GM12878 (cell line): Measurements from ENCODE around the gene KIZ. TPM values are rescaled to one million over a fixed set of nuclear protein-coding genes. Genes with fewer than 3 reads are reported as not detected.

ENCODE experiments used
- ATAC-seq: fragments of 200-7000 bp; cut with Tn5 transposase; 3 replicates; pipeline ENCODE4 v1.9.1; 2020; ENCODE audit warnings: mild to moderate bottlenecking, moderate library complexity
- BruUV-seq: library from RNA; stranded (reverse); fragments of 400-500 nt; replicated peaks from 2 replicates; lab custom pipeline; 2021; lab: Mats Ljungman, UMichigan
- CTCF ChIA-PET: fragments of 300-600 bp; sonication (Branson Sonifier 250); formaldehyde crosslinking; extraction: SDS; loops from one replicate; lab custom pipeline; 2021; ENCODE audit warnings: inconsistent platforms; lab: Yijun Ruan, JAX
- POLR2A ChIA-PET: fragments of 350-600 bp; formaldehyde crosslinking; extraction: SDS; loops from one replicate; lab custom pipeline; 2021; ENCODE audit warnings: inconsistent platforms; lab: Charles Lee
- RAD21 ChIA-PET: fragments of 300-600 bp; sonication (Branson Sonifier 250); formaldehyde crosslinking; loops from one replicate; lab custom pipeline; 2023; ENCODE audit warnings: antibody characterized with exemption; ENCODE audit not compliant: unreplicated experiment; lab: Charles Lee
- SMC1A ChIA-PET: fragments of 300-600 bp; sonication (Branson Sonifier 250); formaldehyde crosslinking; loops from one replicate; lab custom pipeline; 2023; ENCODE audit not compliant: unreplicated experiment, uncharacterized antibody; lab: Charles Lee
- DNase-seq: peaks from one replicate; pipeline ENCODE4 v3.0.0-alpha.2; 2011; ENCODE audit warnings: low read depth, low spot score
- FAIRE-seq: peaks from 3 replicates; lab custom pipeline; 2011; peaks lifted over from hg19 to GRCh38; lab: Jason Lieb, UNC
- H2AFZ ChIP-seq: 2 replicates; pipeline ENCODE4 v1.6.0; 2011; ENCODE audit warnings: low read depth, low read length, control low read depth; ENCODE audit not compliant: control insufficient read depth
- H3K27ac ChIP-seq: 2 replicates; pipeline ENCODE4 v1.5.1; 2011; ENCODE audit warnings: control low read depth; ENCODE audit not compliant: control insufficient read depth, insufficient read depth
- H3K27me3 ChIP-seq, 2 experiments: replicated peaks in 1 of 2; 2 replicates each; pipeline versions ENCODE4 v1.6.0 to v1.6.1; 2011; ENCODE audit warnings: low read length in 1 of 2; ENCODE audit not compliant: control insufficient read depth in 2 of 2, insufficient read depth in 2 of 2
- H3K36me3 ChIP-seq, 2 experiments: 2 replicates each; pipeline ENCODE4 v1.5.1; 2011; ENCODE audit warnings: low read length in 1 of 2; ENCODE audit not compliant: control insufficient read depth in 2 of 2, insufficient read depth in 2 of 2
- H3K4me1 ChIP-seq: 2 replicates; pipeline ENCODE4 v1.6.1; 2011; ENCODE audit warnings: mild to moderate bottlenecking, low read length, moderate library complexity, mixed read lengths; ENCODE audit not compliant: control insufficient read depth, insufficient read depth
- H3K4me2 ChIP-seq: 2 replicates; pipeline ENCODE4 v1.6.0; 2011; ENCODE audit warnings: control low read depth; ENCODE audit not compliant: control insufficient read depth, insufficient read depth
- H3K4me3 ChIP-seq: fragments of 200-600 bp; sonication (generic); 2 replicates; pipeline ENCODE4 v1.5.1; 2016
- H3K79me2 ChIP-seq: 2 replicates; pipeline ENCODE4 v1.6.0; 2011; ENCODE audit warnings: low read length; ENCODE audit not compliant: control insufficient read depth, insufficient read depth
- H3K9ac ChIP-seq: 2 replicates; pipeline ENCODE4 v1.8.0; 2011; ENCODE audit warnings: low read length, control low read depth, mixed read lengths; ENCODE audit not compliant: control insufficient read depth, insufficient read depth
- H3K9me3 ChIP-seq: replicated peaks from 3 replicates; pipeline ENCODE4 v1.5.1; 2011; ENCODE audit warnings: mild to moderate bottlenecking, low read length; ENCODE audit not compliant: control insufficient read depth, insufficient read depth
- H4K20me1 ChIP-seq: 2 replicates; pipeline ENCODE4 v1.6.0; 2011; ENCODE audit not compliant: control insufficient read depth, insufficient read depth
- HCFC1 ChIP-seq: fragments of 150-350 bp; IDR thresholded peaks from 2 replicates; pipeline ENCODE4 v1.6.1; 2014; ENCODE audit warnings: low read length
- MEF2A ChIP-seq: IDR thresholded peaks from 2 replicates; pipeline ENCODE4 v1.6.1; 2011; ENCODE audit warnings: low read depth, mild to moderate bottlenecking, low read length, moderate library complexity; ENCODE audit not compliant: insufficient read depth
- MTA2 ChIP-seq: fragments of 450-650 bp; IDR thresholded peaks from 2 replicates; pipeline ENCODE4 v1.6.1; 2016; ENCODE audit warnings: low read depth, mild to moderate bottlenecking, moderate library complexity
- MYB ChIP-seq: fragments of 150-350 bp; IDR thresholded peaks from 2 replicates; pipeline ENCODE4 v1.6.1; 2014; ENCODE audit warnings: mild to moderate bottlenecking, low read depth, low read length, borderline replicate concordance
- NFXL1 ChIP-seq: fragments of 450-650 bp; IDR thresholded peaks from 2 replicates; pipeline ENCODE4 v1.6.1; 2017; ENCODE audit warnings: antibody characterized with exemption, mild to moderate bottlenecking, borderline replicate concordance
- NR2C1 ChIP-seq: fragments of 450-650 bp; IDR thresholded peaks from 2 replicates; pipeline ENCODE4 v1.6.1; 2017; ENCODE audit warnings: antibody characterized with exemption, mild to moderate bottlenecking, moderate library complexity
- ZNF207 ChIP-seq: fragments of 450-650 bp; IDR thresholded peaks from 2 replicates; pipeline ENCODE4 v1.6.1; 2014; ENCODE audit warnings: antibody characterized with exemption, mild to moderate bottlenecking, borderline replicate concordance
- ZNF592 ChIP-seq: fragments of 450-650 bp; IDR thresholded peaks from 2 replicates; pipeline ENCODE4 v1.6.1; 2017; ENCODE audit warnings: mild to moderate bottlenecking, moderate library complexity
- ZNF622 ChIP-seq: fragments of 450-650 bp; IDR thresholded peaks from 2 replicates; pipeline ENCODE4 v1.6.1; 2017; ENCODE audit warnings: mild to moderate bottlenecking, inconsistent platforms
- ZZZ3 ChIP-seq: IDR thresholded peaks from 2 replicates; pipeline ENCODE4 v1.6.1; 2011; ENCODE audit warnings: low read depth; ENCODE audit not compliant: control insufficient read depth, insufficient read length
- WGBS: methylation state at CpG from one replicate; pipeline ENCODE4 v1.1.6; 2016; ENCODE audit warnings: low lambda C conversion rate; ENCODE audit not compliant: insufficient replicate concordance, insufficient coverage; ENCODE audit errors: missing lambda C conversion rate; 5-methylcytosine and 5-hydroxymethylcytosine counted together
- in situ Hi-C: fragments of 300-500 bp; cut with MboI; formaldehyde crosslinking; loops from 9 replicates; pipeline ENCODE4 v1.14.3; 2018; ENCODE audit warnings: mixed read lengths
- intact Hi-C: fragments of 100-400 bp; cut with micrococcal nuclease; formaldehyde crosslinking; loops from one replicate; pipeline ENCODE4 v1.14.2; 2022; ENCODE audit not compliant: unreplicated experiment
- polyA plus RNA-seq, 11 experiments: library from polyadenylated mRNA; depleted of rRNA in 4 of 11; unstranded in 6 of 11; stranded (reverse) in 5 of 11; fragments of >200 nt; fragmentation: Nextera tagmentation in 4 of 11; fragmentation: Illumina TruSeq in 1 of 11; extraction: Ambion mirVana in 4 of 11; extraction: Trizol in 1 of 11; gene quantifications; 1 replicate in 1 of 11; 2 replicates in 10 of 11; pipeline versions ENCODE4 v1.2.1 to v1.2.3, GENCODE V29; 2011 to 2016; ENCODE audit warnings: inconsistent platforms in 2 of 11, missing spikeins in 2 of 11, low read depth in 1 of 11
- total RNA-seq, 4 experiments: library from RNA; depleted of rRNA in 3 of 4; stranded (reverse); fragments of >200 nt in 3 of 4; fragmentation: Illumina TruSeq in 1 of 4; extraction: Trizol in 1 of 4; gene quantifications; 2 replicates each; pipeline versions ENCODE4 v1.2.1 to v1.2.3, GENCODE V29; 2013 to 2021
- TF ChIP-seq, protein P1 (sequence below): IDR thresholded peaks from 2 replicates; pipeline ENCODE4 v1.6.1; 2012; ENCODE audit warnings: low read depth, low read length, improper control_type of control experiment

KIZ gene
- total and polyA plus RNA-seq, 10 of the 15 experiments (the other 5 are each of a cell fraction or from before 2014, with no cell fraction given): 2.7 to 11.0 (median 7.3) TPM

DNA sequence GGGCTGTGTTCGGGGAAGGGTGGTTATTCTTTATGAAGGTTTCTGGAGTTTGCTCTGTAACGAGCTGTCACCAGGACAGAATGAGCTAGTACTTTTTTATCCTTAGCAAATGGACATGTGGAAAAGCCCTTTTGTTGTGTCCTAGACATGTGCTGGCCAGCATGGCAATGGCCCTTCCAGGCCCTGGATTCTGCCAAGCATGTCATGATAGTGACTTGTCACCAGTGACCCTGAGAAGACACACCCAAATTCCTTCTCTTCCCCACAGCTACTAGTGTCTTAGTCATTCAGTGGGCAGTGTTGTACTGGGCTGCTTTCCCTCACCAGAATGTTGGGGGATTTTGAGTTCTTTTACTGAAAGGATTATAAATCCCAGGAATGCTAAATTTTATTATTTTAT lies 103.3 kb downstream of the KIZ start:
- no peak for DNase-seq
- ChIA-PET CTCF (interaction anchor here (1.4 to 1.6 kb wide), 4 partner anchors 9 to 369 kb away, joined by 5 to 7 read pairs (median 6); no protein-coding TSS in a partner anchor), POLR2A (no interaction called here), RAD21 (interaction anchor here (0.8 to 1.5 kb wide), 3 partner anchors 9 to 342 kb away, joined by 3 to 8 read pairs (median 6); no protein-coding TSS in a partner anchor), SMC1A (interaction anchor here (1.1 to 2.3 kb wide), 5 partner anchors 144 to 276 kb away, joined by 3 to 6 read pairs (median 5); no protein-coding TSS in a partner anchor)
- Histone ChIP-seq H3K79me2 (no peaks in the 10 kb centered on the region), H3K27me3 (no peaks in the 10 kb centered on the region), H3K4me3 (no peak overlapping the region), H3K4me1 (peaks cover 10% of the 10 kb centered on the region), H3K4me2 (peak overlapping the region; percentile 12; the same call in 1 of the 2 replicates), H3K9ac (no peak overlapping the region), H4K20me1 (no peaks in the 10 kb centered on the region), H3K36me3 (no peaks in the 10 kb centered on the region; a peak in 1 of 4 replicates), H3K27ac (no peak overlapping the region), H3K9me3 (no peaks in the 10 kb centered on the region), H2AFZ (no peak overlapping the region)
- no peak for ATAC-seq
- in situ Hi-C loops: no loop called here
- intact Hi-C loops: no loop called here
- WGBS: 78% methylated on average over 2 of the region's 2 CpGs
- BruUV-seq: no TSS peak
- no peak for FAIRE-seq
- no peak for TF ChIP-seq NFXL1
- no peak for TF ChIP-seq MEF2A
- TF ChIP-seq, protein P1, sequence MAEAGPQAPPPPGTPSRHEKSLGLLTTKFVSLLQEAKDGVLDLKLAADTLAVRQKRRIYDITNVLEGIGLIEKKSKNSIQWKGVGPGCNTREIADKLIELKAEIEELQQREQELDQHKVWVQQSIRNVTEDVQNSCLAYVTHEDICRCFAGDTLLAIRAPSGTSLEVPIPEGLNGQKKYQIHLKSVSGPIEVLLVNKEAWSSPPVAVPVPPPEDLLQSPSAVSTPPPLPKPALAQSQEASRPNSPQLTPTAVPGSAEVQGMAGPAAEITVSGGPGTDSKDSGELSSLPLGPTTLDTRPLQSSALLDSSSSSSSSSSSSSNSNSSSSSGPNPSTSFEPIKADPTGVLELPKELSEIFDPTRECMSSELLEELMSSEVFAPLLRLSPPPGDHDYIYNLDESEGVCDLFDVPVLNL: no peak
- no peak for TF ChIP-seq HCFC1
- no peak for TF ChIP-seq NR2C1
- no peak for TF ChIP-seq MYB
- TF ChIP-seq ZNF622: no peak
- no peak for TF ChIP-seq ZNF207
- no peak for TF ChIP-seq ZNF592
- TF ChIP-seq MTA2: no peak
- TF ChIP-seq ZZZ3: no peak
- TF ChIP-seq, all 136 proteins: peak for 0
